RPMI7951 (cell line): ENCODE data around the gene MMP3. TPM values are rescaled to one million over a fixed set of nuclear protein-coding genes. Genes with fewer than 3 reads are reported as not detected.

ENCODE experiments used
- DNase-seq: peaks from one replicate; pipeline ENCODE4 v3.0.0-alpha.2; 2012; ENCODE audit warnings: low read depth
- total RNA-seq: library from RNA; depleted of rRNA; stranded (reverse); fragments of >200 nt; shearing (Covaris generic); gene quantifications from 2 replicates; pipeline ENCODE4 v1.2.3, GENCODE V29; 2014; rRNA removed

Gene MMP3
- total RNA-seq, 1 experiment from 2014 or later = 1.3 TPM

DNA sequence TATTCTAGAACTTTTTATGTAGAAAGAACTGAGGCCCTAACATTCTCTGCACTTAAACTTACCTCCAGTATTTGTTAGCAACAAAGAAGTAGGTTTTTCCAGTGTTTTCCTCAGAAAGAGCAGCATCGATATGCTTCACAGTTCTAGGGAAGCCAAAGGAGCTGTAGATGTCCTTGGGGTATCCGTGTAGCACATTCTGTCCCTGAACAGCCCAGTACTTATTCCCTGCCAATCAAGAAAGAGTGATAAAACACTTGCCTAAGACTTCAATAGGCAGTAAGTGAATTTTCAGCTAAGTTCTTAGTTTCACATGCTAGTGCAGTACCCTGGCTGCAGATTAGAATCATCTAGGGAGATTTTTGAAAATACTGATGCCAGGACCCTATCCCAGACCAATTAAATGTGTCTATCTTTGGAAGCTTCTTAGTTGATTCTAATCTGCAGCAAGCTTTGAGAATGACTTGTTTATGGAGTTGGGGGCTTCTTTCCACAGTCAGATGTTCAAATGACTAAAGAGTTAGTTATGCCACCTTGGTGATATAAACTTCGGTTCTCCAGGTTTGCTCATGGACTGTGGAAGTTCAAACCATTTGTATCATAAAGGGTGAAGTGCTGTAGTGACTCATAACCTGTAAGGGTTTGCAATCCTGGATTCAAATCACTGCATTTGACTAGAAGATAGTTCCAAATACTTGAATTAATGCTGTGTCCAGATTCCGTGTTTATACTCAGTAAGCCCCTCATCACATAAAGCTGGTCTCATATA lies 52.0 kb downstream of the MMP3 start:
- DNase-seq = no peak

DNA sequence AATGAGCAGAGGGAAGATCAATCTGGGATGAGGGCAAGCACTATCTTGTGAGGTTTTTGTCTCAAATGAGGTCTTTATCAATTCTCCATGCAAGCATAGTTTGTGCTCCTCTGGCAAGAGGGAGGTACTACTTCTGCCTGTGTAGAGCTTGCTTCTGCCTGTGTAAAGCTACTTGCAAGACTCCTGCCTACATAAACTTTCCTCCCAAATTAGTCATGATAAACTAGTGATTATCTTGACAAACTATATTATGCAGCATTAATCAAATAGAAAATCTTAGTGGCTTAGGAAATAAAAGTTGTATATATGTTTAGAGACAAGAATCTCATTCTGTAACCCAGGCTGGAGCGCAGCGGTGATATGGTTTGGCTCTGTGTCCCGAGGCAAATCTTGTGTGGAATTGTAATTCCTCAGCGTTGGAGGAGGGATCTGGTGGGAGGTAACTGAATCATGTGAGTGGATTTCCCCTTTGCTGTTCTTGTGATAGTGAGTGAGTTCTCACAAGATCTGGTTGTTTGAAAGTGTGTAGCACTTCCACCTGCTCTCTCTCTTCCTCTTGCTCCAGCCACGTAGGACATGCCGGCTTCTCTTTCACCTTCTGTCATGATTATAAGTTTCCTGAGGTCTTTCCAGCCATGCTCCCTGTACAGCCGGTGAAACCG lies 54.9 kb downstream of the MMP3 start:
- no peak for DNase-seq

Other genes starting within 250 kb of the MMP3 start
- not detected in 2 replicates for gene MMP20, start 218.3 kb downstream of the MMP3 start, total RNA-seq
- gene MMP27, start 137.8 kb downstream of the MMP3 start, total RNA-seq = not detected in 2 replicates
- 3.3 and 4.4 TPM in 2 replicates for gene MMP8, start 118.7 kb downstream of the MMP3 start, total RNA-seq
- 0.20 and 0.24 TPM in 2 replicates for gene MMP10, start 63.0 kb downstream of the MMP3 start, total RNA-seq
- 21.2 and 25.4 TPM in 2 replicates for gene MMP1, start 45.4 kb downstream of the MMP3 start, total RNA-seq
- 0.12 TPM in 1 of 2 replicates, not detected in the other for gene MMP12, start 31.4 kb upstream of the MMP3 start, total RNA-seq
- 0.12 TPM in 1 of 2 replicates, not detected in the other for gene MMP13, start 112.1 kb upstream of the MMP3 start, total RNA-seq
- gene DCUN1D5, start 248.6 kb upstream of the MMP3 start, total RNA-seq = 81.6 and 106 TPM in 2 replicates